Stimulated activated CD4-positive, alpha-beta T cell treated with anti-CD3 and anti-CD28 coated beads, Interleukin-15, amount 100 ng/mL, for 1 hour (primary cell): ENCODE results near the gene HSD17B1.
A peak's percentile ranks its signal among the peaks of the same experiment; 100 is the strongest.
"Not testable (repeated sequence)": the region's sequence is repeated elsewhere in the genome, so short reads cannot be mapped to it uniquely, and the experiment has no call there.

Source experiments
- DNase-seq, 2 donors: peaks; one replicate each; pipeline ENCODE4 v3.0.0-alpha.2; 2020; ENCODE audit warnings: low read depth in 1 of 2, low spot score in 1 of 2

Gene HSD17B1, protein sequence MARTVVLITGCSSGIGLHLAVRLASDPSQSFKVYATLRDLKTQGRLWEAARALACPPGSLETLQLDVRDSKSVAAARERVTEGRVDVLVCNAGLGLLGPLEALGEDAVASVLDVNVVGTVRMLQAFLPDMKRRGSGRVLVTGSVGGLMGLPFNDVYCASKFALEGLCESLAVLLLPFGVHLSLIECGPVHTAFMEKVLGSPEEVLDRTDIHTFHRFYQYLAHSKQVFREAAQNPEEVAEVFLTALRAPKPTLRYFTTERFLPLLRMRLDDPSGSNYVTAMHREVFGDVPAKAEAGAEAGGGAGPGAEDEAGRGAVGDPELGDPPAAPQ

GRCh38 chr17:42552736-42553135 lies at the start of gene HSD17B1:
Gene HSD17B1, plus strand, starts transcription at chr17:42552923. Its CDS starts 11 bp downstream, at chr17:42552934.
- DNase-seq: not testable (repeated sequence)

GRCh38 chr17:42502926-42503325 lies 49.8 kb upstream of the HSD17B1 start:
- DNase-seq: no peak

DNA sequence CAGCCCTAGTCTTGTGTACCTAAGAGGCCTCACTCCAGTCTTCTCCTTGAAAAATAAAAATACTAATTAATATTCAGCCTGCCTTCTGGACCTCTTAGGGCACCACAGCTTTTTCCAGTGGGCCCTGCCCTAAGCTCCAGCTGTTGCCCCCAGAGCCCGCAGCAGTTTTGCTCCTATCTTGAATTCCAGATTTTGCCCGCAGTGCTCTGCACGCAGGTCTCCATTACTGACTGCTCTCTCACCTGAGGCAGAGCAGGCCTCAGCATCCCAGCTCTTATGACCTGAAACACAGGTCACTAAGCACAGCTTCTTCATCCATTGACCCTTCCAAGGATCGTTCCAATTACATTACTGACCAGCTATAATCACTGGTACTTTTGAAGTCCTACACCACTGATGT lies 45.1 kb upstream of the HSD17B1 start:
- DNase-seq: no peak

GRCh38 chr17:42508426-42509165 lies 44.1 kb upstream of the HSD17B1 start:
- no peak for DNase-seq

DNA sequence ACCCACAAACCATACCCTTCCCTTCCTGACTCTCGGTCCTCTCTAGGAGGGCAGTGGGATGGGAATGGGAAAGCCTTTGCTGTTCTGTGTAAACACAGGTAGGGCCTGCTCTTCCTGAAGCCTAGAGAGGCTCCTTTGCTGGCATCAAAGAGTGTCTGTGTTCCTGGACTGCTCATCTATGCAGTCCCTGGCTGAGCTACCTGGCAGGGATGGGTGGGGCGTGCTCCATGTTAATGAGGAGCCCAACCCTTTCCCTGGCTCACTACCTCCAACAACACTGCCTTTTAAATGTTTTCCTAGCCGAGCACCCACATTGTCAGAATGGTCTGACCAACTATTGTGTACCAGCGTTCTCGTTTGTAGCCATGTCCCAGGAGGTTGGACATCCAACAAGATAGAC lies 43.3 kb upstream of the HSD17B1 start:
- DNase-seq: no peak

DNA sequence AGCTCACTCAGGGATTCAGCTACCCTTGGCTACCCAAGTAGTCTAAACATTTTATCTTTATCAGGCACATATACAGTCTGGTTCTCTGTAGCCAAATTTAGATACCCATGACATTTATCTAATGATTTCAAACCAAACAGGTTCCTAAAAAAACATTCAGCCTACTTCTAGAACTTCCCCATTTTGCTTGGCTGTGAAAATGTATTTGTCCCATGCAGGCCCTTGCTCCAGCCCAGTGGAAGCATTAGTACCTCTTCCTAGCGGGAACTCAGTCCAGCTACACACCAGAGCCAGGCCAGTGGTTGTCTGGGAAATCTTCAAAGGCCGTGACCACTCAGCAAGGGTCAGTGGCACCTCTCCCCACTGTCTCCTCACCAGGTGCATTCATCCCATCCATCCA lies 42.9 kb upstream of the HSD17B1 start:
- DNase-seq: no peak

- no peak for DNase-seq
These were observed 40.5 kb upstream of the HSD17B1 start for GRCh38 chr17:42512246-42512645.

DNA sequence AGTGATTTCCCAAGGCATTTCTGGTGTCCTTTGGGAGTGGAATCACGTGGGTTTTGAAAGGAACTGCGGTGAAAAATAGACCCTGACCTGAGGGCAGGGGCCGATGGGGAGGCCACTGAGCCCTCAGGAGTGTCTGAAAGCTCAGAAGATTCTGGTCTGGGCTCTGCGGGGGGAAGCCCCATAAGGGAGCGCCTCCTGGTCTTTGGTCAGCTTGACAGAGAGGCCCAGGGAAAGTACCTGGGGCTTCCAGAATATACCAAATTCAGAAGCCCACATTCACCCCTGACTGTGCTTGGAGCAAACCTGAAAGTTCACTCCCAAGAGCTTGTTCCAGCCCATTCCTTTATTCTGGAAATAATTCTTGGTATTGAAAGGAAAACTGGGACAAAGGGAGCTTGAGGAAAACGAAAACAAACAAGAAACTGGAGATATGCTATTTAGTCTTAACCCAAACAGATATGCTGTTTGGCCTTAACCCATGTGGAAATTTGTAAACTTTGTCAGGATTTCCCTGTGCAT lies 39.9 kb upstream of the HSD17B1 start:
- no peak for DNase-seq

DNA sequence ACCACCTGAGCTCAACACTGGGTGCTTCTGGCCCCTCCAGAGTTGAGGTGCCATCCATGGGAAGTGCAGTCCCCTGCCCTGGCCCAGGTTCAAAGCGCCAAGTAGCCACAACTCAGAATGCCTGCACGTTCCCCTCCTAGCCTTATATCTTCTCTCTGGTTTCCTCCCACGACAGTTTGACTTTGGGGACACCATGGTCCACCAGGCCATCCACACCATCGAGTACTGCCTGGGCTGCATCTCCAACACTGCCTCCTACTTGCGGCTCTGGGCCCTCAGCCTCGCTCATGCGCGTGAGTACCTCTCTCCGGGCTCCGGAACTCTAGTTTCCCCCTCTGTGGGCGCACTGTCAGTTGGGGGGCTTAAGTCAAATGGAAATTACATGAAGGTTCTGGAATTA lies 39.0 kb upstream of the HSD17B1 start:
- DNase-seq: no peak

DNA sequence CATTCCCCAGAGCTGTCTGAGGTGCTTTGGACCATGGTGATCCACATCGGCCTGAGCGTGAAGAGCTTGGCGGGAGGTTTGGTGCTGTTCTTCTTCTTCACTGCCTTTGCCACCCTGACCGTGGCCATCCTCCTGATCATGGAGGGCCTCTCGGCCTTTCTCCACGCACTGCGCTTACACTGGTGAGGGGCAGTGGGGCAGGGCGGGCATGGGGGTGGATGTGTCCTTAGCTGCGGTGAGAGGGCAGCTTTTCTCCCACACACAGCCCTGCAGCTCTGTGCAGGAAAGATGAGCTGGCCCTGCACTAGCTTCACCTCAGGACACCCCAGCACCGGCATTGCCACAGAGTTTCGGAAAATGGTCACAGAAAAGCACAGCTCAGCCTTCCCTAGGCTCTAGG lies 38.4 kb upstream of the HSD17B1 start:
- DNase-seq: no peak

GRCh38 chr17:42514867-42515266 lies 37.9 kb upstream of the HSD17B1 start:
- no peak for DNase-seq

DNA sequence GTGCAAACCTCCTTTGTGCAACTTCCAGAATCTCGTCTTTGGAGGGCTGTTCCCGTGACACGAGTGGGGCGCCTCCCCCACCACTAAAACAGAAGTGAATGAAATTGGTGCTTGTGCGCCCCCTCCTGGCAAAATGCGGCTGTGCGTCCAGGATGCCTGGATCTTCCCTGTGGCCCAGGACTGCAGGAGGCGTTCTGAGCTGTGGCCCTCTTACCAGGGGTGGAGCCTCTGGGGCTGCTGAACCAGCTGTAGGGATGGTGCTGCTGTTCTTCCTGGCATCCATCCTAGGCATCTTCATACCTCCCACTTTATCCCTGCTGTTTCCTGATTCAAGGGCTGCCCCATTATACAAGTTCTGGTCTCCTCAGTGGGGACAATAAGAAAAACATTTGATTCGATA lies 35.2 kb upstream of the HSD17B1 start:
- peak; percentile 60 to 71 for DNase-seq

- DNase-seq: no peak
These were observed 34.5 kb upstream of the HSD17B1 start for GRCh38 chr17:42518046-42518754.

DNA sequence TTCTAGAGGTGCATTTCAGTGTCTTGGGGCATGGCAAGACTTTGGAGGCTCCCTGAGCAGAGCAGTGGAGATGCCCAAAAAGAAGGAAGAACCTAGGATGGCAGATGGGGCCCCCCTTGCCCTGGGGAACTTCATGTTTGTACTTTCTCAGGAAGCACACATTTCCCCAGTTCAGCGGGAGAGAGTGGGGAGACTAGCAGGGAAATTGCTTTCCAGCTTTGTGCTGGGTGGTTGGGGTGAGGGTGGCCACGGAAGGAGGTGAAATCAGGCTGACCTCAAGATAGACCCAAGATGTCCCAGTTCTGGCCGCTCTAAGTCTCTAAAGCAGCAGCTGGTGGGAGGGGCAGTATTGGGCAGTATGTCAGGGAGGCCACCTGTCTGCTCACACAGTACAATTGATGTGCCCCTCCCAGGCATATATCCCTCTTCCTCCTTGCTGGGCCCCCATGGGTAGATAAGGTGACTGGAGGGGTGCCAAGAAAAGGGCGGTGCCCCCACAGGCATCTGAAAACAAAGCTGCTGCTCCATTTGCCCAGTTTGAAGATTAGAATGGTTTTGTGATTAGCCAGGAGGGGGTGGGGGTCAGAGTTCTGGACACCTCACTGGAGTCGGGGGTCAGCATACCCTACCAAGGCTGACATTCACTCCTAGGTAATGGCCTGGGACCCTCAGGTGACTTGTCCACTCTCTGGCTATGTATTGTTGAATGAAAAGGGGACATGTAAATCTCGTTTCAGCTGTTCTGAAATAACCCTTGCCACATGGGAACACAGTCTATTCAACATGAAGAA lies 33.8 kb upstream of the HSD17B1 start:
- DNase-seq: no peak

GRCh38 chr17:42519546-42520491 lies 32.9 kb upstream of the HSD17B1 start:
- DNase-seq: no peak

- no peak for DNase-seq
These were observed 32.2 kb upstream of the HSD17B1 start for GRCh38 chr17:42520540-42520951.

DNA sequence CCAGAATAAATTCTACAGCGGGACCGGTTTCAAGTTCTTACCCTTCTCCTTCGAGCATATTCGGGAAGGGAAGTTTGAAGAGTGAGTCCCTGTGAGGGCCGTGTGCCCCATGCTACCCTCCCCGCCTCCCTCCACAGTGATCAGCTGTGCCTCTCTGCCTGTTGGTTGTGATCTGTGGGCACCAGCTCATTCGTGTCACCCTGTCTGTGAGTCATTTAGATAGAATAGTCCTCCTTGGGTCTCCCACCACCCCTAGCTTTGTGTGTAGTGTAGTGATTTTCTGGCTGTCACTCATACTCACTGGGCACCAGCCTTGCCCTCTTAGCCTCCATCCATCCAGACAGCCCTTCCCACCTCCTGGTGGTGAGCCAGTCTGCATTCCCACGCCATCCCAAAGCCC lies 31.7 kb upstream of the HSD17B1 start:
- no peak for DNase-seq

- no peak for DNase-seq
These were observed 31.0 kb upstream of the HSD17B1 start for GRCh38 chr17:42521666-42522262.

- no peak for DNase-seq
These were observed 30.4 kb upstream of the HSD17B1 start for GRCh38 chr17:42522263-42522790.
